ENCODE results near the gene ZNF513.

The ZNF513 gene

DNA sequence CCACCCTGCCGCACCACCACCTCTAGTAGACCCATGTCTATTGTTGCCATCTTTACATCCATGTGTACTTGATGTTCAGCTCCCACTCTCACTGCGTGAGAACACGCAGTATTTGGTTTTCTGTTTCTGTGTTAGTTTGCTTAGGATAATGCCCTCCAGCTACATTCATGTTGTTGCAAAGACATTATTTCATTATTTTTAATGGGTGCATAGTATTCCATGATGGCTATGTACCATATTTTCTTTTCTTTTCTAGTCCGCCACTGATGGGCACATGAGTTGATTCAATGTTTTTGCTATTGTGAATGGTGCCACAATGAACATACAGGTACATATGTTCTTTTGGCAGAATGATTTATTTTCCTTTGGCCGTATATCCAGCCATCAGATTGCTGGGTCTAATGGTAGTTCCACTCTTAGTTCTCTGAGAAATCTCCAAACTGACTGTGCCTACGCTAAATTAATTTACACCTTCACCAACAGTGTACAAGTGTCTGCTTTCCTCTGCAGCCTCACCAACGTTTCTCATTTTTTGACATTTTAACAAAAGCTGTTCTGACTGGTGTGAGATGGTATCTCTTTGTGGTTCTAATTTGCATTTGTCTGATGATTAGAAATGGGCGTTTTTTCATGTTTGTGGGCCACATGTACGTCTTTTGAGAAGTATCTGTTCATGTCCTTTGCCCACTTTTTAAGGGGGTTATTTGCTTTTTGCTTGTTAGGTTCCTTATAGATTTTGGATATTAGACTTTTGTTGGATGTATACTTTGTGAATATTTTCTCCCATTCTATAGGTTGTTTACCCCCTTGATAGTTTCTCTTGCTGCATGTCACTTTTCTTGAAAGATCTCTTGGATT, 10.5 kb upstream of the ZNF513 start:
- DNase-seq (ENCODE audit: low spot score), result no peak

DNA sequence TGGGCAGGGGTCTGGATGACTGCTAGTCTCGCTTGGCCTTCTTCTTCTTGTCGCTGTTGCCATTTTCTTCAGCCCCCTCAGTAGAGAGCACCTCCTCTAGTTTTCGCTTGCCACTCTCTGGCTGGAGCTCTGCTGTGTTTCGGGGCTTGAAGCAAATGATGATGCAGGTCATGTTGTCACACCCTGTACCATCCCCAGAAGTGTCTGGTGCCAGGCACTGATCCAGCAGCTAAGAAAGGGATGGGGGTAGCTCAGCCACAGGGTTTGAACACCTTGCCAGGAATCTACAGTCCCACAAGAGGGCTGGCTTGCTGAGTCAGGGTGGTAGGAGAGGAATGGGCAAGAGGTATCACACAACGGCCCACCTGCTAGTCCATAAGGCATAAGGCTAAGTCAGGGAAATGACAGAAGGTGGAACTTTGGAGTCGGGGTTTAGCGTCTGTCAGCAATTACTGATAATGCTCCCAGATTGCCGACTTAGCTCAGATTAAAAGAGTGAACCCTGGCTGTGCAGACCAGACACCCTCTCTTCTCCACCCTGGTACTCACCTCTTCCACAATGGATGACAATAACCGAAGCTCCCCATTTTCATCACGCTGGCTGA, 1.1 kb upstream of the ZNF513 start:
- DNase-seq (ENCODE audit: low spot score), result no peak

DNA sequence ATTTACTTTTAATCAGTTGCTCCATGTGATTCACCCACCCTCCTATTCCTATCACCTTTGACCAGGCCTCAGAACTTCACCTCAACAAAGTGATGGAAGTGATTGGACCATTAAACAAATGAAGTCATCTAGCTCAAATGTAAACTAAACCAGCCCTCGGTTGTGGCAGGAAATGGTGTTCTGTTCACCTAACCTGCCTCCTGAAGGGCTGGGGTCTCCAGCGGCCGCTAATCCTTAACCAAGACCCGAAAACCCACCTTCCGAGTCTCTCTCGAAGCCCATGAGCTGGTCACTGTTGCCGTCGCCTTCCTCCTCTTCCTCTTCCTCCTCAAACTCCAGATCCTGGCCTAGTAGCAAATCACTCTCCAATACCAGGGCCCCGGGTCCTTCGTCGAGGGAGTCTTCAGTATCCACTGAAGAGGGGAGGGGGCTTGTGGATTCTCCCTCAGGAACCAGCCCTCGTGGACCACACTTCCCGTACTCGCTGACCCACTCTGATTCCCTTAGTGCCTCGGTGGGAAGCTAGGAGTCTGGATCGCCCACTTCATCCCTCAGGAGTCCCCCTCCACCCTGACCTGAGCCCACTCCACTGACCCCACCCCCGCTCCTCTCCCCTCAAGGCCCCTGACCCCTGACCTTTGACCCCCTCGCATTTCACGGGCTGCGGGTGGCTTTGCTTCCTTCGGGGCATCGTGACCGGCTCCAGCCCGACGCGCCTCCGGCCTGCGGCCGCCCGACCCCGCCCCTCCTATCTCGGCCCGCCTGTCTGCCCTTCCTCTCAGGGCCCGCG, 503 bp downstream of the ZNF513 start:
- DNase-seq (ENCODE audit: low spot score), result peak; percentile 70

DNA sequence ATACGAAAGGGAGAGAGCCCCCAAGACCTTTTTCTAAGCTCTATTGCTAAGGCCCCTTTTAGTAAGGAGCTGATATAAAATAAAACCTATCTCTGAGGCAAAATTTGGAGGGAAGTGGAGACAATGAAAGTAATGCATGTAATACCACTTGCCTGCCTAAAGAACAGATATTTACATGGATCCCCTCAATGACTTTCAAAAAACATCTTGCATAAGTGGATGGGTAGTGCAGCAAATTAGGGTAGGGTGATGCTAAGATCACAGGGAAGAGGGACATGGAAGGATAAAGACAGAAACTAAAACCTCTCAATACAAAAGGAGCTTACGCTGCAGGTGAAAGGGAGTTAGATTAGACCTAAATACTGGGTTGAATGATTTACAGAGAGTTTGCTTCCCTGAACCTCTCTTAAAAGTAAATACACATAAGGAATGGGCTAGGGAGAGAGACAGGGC, 1.1 kb downstream of the ZNF513 start:
- no peak for DNase-seq (ENCODE audit: low spot score)

DNA sequence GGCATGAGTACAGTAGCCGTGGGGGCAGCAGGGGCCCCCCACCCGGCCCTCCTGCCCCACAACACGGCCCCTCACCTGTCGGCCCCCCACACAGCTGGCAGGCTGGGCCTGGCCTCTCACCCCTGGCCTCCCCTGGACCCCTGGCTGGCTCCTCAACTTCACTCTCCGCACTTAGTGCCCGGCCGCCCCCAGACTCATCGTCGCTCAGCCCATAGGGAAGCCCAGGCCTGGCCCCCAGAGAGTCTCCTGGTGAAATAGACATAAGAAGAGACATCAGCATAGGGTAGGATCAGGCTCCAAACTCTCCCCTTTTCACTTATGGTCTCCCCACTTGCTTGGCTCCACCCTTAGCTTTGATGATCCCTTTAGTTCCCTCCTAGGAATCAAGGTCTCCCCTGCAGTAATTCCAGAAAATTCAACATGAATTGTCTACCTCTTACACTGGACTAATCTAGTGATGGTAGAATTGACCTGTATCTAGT, 1.7 kb downstream of the ZNF513 start:
- no peak for DNase-seq (ENCODE audit: low spot score)

DNA sequence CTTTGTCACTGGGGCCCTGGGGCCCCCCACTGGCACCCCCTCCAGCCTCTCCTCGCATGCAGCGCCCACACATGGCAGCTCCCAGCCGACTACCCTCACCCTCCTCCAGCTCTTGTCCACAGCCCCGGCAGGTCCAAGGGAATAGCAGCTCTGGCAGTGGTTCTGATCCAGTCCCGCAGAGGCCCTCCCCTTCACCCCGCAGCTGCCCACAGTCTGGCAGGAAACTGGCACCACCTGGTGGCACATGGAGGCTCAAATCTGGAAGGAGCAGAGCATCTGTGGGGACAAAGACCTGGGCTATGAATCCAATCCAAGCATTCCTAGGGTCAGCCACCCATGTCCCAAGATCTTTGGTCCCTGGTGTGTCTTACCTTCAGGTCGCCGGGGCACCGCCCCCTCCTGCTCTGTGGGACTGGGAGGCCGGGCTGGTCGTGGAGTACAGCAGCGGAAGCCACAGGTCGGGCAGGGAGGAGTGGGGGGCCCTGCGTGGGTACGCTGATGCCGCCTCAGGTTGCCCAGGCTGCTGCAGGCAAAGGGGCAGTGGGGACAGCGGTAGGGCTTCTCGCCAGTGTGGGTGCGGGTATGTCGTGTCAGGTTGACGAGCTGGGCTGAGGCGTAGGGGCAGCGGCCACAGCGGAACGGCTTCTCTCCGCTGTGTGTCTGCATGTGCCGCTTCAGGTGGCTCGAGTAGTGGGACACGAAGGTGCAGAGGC, 2.3 kb downstream of the ZNF513 start:
- peak; percentile 35 for DNase-seq (ENCODE audit: low spot score)

DNA sequence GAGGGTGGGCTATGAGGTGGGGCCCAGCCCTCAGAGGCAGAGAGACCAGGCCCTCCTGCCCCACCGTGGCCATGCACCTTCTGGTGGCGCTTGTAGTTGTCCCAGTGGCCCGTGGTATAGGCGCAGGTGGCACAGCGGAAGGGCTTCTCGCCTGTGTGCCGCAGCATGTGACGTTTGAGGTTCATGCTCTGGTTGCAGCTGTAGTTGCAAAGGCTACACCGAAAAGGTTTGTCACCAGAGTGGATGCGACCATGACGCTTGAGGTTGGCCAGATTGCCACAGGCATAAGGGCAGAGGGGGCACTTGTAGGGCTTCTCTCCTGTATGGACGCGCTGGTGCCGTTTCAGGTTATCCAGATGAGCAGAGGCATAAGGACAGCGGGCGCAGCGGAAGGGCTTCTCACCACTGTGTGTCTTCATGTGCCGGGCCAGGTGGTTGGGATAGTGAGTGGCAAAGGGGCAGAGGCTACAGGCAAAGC, 2.9 kb downstream of the ZNF513 start:
- no peak for DNase-seq (ENCODE audit: low spot score)

DNA sequence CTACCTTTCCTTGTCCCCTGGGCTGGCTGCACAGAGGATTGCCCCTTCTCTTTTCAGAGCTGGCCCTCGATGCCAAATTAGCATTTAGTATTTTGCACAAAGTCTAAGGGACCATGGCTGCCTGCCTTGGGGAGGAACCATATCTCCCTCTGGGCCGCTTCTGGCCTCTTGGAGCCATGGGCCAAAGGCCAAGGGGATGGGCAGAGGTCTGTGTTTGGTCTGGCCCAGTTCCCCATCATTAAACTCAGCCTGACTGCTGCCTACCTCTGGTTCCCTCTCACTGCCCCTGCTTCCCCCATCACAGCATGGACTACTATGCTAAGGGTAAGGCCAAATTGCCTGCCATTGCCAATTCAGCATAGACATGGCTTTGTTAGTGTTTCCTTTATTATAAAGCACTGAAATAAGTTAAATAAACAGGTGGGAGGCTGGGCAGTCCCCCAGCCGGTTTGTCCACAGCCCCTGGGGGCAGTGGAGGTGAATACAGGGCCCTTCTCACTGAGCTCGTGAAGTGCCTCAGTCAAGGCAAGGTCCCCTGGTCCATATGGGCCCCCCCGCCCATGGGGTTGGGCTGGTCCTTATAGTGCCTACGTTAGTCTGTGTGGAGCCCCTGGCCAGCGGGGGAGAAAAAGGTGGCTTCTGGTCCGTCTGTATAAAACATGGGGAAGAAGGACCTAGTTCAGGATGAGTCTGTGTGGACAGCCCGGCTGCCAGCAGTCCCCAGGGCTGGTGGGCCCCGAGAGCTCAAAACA, 3.5 kb downstream of the ZNF513 start:
- DNase-seq (ENCODE audit: low spot score), result no peak

DNA sequence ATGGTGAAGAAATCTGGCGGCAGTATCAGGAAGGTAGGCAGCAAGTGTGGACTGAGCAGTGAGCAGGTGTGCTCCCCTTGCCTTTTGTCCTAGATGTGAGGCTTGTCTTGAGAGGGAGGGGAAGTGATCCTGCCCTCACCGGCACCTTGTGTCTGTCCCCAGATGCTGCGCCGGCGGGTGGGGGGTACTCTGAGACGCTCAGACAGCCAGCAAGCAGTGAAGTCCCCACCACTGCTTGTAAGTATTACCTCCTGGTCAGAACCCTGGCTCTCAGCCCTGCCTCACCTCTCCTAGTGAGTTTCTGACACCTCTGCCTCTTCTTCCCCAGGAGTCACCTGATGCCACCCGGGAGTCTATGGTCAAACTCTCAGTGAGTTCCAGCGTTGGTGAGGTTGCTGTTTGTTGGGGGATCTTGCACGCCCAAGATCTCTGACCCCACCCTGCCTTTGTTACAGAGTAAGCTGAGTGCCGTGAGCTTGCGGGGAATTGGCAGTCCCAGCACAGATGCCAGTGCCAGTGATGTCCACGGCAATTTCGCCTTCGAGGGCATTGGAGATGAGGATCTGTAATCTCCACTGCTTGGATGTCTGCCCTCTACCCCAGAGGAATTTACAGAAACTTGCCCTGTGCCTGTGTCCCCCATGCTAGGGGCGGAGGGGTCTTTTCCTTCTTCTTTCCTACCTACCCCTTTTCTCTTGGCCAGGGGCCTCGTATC, 4.2 kb downstream of the ZNF513 start:
- DNase-seq (ENCODE audit: low spot score), result no peak

DNA sequence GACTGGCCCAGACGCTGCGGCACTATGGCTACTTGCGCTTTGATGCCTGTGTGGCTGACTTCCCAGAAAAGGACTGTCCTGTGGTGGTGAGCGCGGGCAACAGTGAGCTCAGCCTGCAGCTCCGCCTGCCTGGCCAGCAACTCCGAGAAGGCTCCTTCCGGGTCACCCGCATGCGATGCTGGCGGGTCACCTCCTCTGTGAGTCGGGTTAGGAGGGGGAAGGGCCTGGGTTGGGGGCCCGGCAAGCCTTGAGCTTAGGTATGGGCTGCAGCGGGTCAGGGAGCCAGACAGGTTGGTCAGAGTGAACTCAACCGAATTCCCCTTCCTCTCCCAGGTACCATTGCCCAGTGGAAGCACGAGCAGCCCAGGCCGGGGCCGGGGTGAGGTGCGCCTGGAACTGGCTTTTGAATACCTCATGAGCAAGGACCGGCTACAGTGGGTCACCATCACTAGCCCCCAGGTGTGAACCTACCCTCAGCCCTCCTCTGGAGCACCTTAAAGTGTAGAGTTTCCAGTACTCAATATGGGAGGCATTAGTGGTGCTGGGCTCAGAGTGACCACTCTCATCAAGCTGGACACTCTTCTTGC, 4.9 kb downstream of the ZNF513 start:
- no peak for DNase-seq (ENCODE audit: low spot score)

DNA sequence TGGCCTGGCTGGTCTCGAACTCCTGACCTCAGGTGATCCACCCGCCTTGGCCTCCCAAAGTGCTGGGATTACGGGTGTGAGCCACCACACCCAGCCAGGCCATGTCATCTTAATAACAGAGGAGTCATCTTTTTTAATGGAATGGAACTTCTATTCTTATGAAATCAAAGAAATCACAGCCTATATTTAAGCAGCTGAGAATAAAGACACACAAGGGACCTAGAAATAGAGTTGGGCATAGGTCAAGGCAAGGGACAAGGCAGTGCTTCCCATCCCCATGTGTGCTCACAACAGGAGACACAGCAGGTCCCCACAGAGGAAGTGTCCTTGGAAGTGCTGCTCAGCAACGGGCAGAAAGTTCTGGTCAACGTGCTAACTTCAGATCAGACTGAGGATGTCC, 7.0 kb downstream of the ZNF513 start:
- no peak for DNase-seq (ENCODE audit: low spot score)

DNA sequence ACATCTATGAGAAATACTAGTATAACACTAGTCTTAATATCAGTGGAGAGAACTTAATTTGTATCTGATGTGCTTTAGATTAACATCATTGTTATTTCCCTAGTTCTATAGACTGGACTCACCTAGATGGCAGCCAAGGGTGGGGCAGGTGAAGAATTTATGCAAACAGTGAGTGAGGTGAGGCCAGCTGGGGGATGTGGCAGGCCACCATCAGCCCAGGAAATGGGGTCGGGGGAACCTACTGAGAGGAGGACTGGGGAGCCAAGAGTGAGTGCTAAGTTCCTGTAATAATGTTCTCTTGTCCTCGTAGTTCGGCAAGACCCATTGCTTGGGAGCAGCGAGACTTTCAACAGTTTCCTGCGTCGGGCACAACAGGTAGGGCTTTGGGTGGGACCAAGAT, 7.6 kb downstream of the ZNF513 start:
- DNase-seq (ENCODE audit: low spot score), result no peak

DNA sequence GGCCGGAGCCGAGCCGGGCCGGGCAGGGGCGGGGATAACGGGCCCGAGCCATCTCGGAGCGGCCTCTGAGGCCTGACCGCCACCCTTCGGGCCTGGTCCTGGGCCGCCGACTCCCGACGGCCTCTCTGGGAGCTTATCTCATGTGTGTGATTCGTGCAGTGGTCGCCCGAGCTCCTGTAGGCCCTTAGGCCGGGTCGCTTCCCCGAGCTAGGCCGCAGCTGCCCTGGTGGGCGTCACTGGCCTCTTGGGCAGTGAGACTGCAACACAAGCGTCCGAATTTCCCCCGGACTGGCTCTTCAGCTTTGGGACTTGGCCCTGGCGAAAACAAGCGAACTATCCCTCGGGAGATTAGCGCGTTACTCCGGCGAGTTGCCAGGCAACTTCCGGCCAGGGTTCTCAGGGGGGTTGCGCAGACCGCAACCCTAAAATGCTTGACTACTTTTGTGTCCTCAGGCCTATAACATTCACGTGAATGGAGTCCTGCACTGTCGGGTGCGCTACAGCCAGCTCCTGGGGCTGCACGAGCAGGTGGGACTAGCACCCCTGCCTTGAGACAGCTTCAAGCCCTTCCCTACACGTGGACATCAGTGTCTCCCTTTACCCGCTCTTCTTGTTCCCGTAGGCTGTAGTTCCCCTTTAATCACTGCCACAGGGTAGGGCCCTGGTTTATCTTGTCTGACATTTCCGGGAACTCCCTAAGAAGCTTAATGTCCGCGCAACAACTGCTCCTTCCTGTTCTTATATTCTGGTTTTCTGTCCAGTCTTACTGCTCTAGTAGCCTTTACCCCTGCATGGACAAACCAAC, 9.5 kb downstream of the ZNF513 start:
- DNase-seq (ENCODE audit: low spot score), result peak; percentile 65

DNA sequence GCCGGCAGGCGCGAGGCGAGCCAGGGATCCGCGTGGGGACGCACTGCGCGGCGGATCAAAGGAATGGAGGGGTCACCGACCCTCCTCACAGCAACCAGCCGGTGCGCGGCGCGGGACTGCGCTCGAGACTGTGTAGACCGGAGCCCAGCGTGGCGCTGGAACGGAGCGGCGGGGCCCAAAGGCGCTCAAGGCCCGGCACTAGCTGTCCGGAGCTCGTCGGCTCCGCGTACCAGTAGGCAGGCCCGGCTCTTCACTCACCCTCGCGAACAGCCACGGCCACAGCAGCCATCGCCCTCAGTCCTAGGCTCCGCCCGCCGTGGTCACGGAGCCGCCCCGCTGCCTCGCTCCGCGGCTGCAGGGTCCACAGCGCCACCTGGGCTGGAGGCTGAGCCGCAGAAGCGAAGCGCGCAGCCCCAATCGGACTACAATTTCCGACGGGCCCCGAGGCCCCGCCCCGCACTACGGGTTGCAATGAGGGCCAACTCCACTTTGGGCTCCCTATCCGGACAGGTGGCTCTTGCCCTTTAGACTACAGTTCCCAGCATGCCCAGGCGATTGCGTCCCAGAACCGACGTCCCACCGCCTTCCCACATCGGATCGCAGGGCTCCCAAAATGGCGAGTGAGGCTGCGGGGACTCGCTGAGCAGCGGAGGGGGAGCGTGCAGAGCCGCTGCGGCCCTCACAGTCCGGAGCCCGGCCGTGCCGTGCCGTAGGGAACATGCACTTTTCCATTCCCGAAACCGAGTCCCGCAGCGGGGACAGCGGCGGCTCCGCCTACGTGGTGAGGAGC, 10.3 kb downstream of the ZNF513 start, which contains the start of the genes EIF2B4 and SNX17:
Gene EIF2B4, minus strand, starts transcription at position 313 of the 790 bp plus-strand sequence. Its CDS starts 24 bp downstream, at position 289.
Gene SNX17, plus strand, starts transcription at position 591 of the 790 bp plus-strand sequence. Its CDS starts 128 bp downstream, at position 719.
- peak; percentile 99 for DNase-seq (ENCODE audit: low spot score)

DNA sequence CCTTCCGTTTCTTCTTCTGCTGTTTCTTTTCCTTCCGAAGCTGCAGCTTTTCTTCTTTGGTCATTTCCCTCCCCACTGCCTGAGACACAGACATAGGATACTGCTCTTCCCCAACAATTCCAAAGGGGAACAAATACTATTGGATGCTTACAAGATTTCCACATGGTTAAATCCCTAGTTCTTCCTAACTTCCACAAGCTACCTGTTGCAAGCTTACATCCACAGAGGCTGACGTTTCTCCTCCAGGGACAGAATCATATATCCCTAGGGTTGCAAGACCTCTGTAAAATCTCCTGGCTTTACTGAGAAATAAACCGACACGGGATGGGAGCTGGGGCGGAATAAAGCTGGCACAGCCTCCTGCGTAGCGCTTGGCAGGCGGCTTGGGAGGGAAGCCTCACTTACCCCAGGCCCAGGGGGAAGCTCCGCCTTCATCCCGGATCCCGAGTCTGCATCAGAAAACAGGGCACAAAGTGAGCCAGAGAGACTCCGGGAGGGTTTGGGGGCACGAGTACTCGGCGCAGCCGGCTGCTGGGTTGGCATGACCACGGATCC, 11.0 kb downstream of the ZNF513 start:
- DNase-seq (ENCODE audit: low spot score), result peak; percentile 69

DNA sequence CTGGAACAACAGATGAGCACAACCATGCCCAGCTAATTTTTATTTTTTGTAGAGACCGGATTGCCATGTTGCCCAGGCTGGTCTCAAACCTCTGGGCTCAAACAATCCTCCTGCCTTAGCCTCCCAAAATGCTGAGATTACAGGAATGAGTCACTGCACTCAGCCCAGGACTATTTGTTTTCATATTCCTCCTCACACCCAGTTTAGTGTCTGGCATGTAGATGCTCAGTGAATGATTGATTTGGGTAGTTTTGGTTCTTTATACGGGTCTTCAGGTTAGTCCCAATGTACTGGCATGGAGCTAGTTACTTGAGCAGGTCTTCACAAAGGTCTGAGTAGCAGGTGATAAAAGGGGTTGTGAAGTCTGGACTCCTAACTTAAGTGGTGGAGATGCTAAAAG, 16.6 kb downstream of the ZNF513 start:
- DNase-seq (ENCODE audit: low spot score), result no peak

DNA sequence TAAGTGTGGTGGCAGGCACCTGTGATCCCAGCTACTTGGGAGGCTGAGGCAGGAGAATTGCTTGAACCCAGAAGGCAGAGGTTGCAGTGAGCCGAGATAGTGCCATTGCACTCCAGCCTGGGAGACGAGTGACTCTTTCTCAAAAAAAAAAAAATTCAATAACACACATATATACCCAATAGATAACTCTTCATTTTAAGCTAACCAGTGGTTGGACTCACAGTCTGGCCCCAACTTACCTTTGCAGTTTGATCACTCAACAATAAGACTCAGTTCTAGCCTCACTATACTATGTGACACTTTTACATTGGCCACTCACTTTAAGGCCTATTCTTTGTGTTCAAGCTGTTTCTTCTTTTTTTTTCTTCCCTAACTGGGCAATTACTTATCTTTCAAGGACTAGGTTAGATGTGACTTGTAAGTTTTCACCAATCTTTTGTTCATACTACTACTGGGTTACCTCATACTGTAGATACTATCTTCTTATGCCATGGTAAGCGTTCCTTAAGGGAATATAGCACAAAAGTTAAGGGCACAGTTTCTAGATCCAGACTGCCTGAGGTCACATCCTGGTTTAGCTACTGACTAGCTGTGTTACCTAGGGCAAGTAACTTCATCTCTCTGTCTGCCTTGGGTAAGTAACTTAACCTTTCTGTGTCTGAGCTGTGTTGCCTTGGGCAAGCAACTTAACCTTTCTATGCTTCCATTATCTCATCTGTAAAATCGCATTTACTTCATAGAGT, 17.7 kb downstream of the ZNF513 start:
- DNase-seq (ENCODE audit: low spot score), result no peak

All from RKO (cell line).